Activated CD8-positive, alpha-beta memory T cell treated with anti-CD3 and anti-CD28 coated beads, Interleukin-2, amount 50 U/mL, for 48 hours (primary cell): ENCODE measurements around the gene WFDC5.
"Not testable (repeated sequence)": the region's sequence is repeated elsewhere in the genome, so short reads cannot be mapped to it uniquely, and the experiment has no call there.

Experiments
- DNase-seq: peaks from one replicate; pipeline ENCODE4 v3.0.0-alpha.2; 2020

Gene WFDC5, protein sequence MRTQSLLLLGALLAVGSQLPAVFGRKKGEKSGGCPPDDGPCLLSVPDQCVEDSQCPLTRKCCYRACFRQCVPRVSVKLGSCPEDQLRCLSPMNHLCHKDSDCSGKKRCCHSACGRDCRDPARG

DNA sequence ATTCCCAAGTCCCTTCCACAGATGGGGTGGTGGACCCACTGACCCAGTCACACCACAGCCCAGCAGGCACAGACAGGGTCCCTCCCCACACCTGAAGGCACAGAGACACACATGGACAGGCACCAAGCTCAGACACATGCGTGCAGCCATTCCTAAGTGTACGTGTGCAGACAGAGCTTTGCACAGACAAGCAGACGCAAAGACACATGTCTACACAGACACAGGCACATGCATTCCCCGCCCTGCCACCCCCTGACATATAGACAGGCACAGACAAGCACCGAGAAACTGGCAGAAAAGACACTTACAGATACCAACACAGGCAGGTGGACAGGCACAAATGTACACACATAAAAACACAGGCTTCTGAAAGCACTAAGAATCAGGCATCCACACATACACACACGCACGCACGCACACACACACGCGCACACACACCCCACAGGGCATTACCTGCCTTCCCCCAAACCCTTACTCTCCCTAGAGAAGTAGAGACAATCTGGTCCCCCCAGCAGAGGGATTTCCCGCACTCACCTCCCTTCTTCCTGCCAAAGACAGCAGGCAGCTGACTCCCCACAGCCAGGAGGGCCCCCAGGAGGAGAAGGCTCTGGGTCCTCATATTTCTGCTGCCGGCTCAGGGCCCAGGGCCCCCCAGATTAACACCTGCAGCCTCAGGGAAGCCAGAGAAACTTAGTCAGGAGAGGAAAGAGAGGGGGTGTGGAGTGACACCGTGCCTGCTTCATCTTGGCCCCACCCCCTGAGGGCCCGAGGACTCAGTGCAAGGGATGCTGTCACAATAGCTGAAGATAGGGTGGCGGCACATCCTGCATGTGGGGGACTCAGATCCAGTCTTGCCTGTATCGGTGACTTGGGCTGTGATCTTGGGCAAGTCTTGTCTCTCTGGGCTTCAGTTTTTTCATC is at the start of gene WFDC5:
Gene WFDC5 (minus strand): TSS at position 710 of the 921 bp plus-strand sequence. CDS start 91 bp downstream, at position 619.
- DNase-seq, result no peak

DNA sequence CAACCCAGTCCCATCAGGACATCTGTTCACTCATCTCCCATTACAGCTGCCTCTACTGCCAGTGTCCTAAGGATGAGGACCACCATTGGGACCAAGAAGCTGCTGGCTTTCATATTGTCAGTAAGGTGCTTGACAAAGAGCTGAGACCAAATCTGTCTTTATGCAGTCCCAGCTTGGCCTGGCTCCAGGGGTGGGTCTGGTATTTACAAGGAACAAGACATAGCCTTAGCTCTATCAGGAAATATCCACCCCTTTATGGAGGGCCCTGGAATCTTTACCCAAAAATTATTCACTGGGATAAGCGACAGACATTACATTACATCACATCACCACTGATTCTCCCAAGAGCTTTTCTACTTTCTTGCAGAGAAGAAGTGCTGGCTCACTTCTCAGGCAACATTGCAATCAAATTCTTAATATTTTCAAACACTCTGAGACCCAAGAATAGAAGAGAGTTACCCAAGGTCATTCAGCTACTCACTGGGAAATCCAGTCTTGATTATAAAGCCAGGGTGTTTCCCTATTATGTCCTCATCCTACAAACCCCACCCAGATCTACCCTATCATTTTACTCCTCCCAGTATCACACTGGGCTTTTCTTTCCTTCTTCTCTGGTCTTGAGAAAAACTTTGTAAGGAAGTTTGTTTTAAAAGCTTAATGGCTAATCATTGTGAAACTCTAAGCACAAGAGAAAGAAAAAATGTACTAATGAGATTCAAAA is 48.3 kb upstream of the WFDC5 start:
- DNase-seq, result no peak

DNA sequence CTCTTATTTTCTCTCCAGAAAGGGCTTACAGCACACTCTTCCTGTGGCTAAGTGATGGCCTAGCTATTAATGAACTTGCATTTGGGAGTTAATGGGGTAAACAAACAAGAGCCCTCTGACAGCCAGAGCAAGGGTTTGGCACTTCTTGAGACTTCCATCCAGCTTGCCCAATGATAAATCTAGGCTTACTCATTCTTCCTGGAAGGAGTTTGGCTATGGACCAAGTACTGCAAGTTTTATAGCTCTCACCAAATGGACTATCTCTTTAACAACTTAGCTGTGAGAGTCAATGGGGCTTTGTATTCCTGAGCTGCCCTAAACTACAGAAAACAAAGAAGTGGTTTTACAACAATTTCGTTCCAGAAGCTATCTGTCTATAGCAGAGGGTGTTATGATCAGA is 43.0 kb upstream of the WFDC5 start:
- no peak for DNase-seq

DNA sequence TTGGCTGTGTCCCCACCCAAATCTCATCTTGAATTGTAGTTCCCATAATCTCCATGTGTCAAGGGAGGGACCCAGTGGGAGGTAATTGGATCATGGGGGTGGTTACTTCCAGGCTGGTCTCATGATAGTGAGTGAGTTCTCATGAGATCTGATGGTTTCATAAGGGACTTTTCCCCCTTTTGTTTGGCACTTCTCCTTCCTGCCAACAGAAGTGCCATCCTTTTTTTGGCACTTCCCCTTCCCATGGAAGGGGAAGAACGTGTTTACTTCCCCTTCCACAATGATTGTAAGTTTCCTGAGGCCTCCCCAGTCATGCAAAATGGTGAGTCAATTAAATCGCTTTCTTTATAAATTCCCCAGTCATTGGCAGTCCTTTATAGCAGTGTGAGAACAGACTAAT is 41.7 kb upstream of the WFDC5 start:
- no peak for DNase-seq

DNA sequence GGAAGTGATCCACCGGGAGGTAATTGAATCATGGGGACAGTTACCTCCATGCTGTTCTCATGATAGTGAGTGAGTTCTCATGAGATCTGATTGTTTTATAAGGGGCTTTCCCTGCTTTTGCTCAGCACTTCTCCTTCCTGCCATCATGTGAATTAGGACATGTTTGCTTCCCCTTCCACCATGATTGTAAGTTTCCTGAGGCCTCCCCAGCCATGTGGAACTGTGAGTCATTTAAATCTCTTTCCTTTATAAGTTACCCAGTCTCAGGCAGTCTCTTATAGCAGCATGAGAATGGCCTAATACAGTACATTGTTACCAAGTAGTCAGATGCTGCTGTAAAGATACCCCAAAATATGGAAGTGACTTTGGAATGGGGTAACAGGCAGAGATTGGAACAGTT is 39.8 kb upstream of the WFDC5 start:
- DNase-seq, result not testable (repeated sequence)

DNA sequence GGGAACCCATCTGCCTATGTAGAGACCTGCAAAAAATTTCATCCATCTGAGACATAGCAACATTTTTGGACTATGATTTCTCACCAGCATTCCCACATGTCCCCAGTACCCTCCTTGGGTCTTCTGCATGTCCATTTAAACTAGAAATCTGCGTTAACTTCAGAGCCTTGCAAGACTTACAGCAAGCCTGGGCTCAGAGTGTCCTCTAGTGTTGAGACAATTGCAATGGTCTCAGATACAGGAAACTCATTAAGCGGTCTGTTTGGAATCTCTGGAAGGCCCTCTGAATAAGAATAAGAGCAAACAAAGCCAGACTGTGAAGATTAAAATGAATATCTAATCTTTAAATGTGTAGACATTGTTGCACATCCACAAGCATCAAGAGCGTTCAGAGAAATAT is 39.2 kb upstream of the WFDC5 start:
- no peak for DNase-seq

DNA sequence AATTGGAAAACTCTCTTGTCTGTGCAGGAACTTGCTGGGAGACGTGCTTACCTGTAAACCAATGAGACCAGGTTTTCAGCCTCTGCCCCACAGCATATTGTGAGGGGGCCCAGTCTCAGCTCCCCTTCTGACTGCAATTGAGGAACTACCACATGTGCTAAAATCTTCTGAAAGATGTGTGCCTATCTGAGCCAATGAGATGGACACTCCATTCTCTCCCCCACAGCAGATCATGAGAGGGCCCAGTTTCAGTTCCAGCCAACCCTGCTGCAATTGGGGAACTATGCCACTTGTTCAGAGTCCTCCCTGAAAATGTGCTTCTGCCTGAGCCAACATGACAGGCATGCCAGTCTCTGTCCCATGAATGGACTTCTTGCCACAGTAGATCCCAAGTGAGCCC is 38.8 kb upstream of the WFDC5 start:
- DNase-seq, result no peak

DNA sequence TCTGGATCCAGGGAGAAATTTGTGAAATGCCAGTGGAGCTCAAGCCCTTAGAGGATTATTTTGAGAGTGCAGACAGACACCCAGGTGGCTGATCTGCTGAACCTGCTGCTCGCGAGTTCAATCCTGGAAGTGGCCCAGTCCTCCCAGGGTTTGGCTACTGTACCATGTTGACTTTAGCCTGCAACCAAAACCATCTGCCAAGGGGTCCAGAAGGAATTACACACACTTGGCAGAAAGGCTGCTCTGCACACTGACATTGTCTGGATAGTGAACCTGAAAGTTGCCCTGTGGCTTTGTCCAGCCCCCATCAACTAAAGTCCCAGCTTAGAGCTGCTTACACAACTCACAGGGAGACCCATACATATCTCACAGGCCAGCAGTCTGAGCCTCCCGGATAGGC is 38.2 kb upstream of the WFDC5 start:
- DNase-seq, result no peak

DNA sequence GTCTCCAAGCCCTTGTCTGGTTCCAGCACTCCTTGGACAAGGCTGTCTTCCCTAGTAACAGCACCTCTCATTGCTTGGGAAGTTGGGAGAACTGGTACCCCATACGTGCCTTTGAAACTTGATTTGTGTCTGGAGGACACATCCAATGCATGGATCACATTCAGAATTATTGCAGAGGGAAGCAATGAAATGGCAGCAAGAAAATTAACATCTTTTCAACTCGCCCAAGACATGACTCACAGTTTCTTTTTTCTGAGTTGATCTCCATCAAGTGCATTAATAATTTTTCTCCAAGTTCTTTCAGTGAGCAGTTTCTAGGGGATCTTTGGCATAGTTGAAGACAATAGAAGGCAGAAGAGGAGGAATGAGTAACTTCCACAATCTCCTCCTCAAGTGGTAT is 37.4 kb upstream of the WFDC5 start:
- no peak for DNase-seq

DNA sequence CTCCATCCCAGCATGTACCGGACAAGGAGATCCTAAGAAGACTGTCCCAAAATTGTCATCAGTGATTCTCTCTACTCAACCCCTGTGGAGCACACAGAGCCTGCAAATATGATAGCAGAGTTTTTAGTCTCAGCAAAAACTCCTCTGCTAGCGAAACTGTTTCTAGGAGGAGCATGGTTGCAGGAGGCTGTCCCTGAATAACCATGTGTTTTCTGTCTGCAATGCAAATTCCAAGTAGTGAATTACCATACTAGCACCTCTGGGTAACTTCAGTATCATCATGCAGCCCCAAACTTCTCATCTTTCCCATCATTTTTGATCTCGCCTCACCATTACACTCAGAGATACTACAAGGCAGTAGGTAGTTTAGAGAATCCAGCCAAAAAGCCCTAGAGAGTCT is 34.1 kb upstream of the WFDC5 start:
- no peak for DNase-seq

DNA sequence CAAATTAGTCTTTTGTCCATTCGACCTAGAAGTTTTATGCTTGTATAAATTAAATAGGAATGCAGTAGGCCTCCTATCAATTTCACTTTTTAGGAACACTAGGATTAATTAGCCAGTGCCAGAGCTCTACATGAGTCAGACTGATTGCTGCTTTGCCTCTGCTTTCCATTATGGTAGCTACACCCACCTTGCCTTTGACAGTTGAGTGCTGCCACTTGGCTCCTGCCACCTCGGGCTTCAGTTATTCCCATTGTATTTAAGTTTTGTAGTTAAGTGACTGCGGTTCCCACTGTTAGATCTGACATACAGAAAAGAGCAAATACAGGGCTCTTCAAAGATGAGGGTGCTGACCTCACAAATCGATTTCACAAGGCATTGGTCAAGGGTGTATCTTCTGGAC is 25.9 kb upstream of the WFDC5 start:
- no peak for DNase-seq

DNA sequence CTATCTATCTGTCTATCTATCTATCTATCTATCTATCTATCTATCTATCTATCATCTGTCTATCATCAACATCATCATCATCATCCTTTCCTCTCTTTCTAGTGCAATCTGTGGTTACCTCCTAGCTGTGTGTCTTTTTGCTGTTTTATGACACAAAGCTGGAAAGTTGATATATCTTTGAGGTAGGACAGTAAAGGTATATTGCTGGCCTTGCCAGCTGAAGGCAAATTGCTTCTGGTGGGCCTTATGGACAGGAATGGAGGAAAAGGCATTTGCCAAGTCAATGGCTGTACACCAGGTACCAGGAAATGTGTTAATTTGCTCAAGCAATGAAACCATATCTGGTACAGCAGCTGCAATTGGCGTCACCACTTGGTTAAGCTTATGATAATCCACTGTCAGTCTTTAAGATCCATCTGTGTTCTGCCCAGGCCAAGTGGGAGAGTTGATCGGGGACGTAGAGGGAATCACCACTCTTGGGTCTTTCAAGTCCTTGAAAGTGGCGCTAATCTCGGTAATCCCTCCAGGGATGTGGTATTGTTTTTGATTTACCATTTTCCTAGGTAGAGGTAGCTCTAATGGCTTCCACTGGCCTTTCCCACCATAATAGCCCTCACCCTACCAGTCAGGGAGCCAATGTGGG is 24.9 kb upstream of the WFDC5 start:
- not testable (repeated sequence) for DNase-seq

DNA sequence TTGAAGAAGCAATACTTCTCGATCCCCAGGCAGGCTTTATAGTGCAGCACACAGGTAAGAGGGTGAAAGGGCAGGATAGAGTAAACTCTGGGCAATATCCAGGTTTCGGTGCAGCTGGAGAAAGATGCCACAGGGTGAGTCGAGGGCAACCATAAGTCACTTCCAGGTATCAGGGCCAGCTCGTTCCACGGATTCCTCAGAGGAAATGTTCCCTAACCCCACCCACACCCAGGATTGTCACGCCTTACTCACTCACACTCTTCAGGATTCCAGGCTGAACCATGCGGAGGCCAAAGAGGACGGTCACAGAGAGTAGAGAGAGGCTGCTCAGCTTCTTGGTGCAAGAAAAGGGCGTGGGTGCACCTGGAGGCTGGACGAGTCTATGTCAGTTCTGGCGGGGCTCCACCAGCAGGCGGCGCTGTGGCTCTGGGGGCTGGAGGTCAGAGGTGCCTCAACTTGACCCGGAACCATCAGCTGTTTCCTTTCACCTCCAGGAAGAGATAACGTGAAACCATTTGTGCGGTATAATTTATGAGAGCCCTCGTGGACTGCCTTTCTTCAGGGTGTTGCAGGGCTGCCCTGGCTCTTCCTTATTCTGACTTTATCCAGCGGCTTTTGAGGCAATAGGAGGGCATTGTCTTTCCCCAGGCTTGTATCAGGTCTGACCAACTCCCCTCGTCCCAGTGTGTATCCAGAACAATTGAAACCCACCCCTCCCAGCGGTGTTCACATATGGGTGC is 23.8 kb upstream of the WFDC5 start:
- peak; percentile 98 for DNase-seq

DNA sequence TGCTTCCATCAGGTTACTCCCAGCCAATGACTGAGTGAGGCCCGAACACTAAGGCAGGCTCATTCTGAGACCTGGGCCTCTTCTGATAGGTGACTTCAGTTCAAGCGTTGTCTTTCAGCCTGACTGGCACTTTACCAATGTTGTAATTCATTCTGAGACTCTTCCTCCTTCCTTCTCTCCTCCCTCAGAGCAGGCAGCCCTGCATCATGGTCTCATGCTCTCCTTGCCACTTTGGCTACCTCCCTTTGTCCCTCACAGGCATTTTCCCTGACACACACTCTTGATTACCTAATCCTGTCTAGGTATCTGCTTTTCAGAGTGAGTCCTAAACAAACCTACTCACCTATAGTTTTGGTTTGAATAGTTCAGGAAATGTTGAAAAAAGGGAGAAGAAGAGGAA is 21.9 kb upstream of the WFDC5 start:
- no peak for DNase-seq

DNA sequence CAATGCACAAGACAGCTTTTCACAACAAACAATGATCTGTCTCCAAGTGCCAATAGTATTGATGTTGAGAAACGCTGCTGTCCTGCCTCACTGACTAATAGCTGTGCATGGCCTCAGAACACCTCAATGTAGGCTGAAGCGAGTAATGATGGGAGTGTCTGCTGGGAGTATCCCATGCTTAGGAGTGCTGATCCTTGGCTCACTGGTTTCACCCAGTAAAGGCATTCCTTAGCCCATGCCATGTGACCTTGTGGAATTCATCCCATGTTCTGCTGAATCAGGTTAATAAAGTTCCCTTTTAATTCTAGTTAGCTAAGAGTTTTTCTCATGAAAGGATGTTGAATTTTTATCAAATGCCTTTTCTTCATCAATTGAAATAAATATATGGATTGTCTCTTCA is 13.1 kb upstream of the WFDC5 start:
- DNase-seq, result no peak

DNA sequence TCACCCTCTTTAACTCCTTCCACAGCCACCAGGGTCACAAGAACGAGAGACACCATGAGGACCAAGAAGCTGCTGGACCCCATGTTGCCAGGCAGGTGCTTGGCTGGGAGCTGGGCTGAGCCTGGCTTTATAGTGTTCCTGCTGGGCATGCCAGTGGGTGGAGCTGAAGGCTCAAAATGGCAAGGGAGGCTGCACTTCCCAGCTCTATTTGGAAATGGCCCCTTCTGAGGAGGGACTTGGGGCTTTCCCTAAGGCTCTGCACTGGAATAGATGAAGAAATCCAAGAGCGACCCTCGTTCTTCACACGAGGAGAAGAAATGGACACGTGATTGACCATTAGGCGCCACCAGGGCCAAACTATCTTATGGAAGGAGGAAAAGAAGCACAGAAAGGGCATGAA is 9.4 kb upstream of the WFDC5 start, which contains the start of gene WFDC12:
Gene WFDC12 (minus strand): TSS at position 101 of the 400 bp plus-strand sequence. CDS start 18 bp downstream, at position 83.
- DNase-seq, result no peak

DNA sequence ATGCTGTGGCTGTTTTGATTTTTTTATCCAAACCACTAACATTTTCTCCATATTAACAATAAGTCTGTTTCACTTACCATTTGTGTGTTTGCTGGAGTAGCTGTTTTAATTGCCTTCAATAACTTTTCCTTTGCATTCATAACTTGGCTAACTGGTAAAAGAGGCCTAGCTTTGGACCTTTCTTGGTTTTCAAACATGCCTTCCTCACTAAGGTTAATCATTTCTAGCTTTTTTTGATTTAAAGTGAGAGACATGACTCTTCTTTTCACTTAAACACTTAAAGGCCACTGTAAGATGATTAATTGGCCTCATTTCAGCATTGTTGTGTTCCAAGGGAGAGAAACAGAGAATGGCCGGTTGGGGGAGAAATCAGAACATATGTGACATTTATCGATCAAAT is 6.4 kb upstream of the WFDC5 start:
- DNase-seq, result no peak

DNA sequence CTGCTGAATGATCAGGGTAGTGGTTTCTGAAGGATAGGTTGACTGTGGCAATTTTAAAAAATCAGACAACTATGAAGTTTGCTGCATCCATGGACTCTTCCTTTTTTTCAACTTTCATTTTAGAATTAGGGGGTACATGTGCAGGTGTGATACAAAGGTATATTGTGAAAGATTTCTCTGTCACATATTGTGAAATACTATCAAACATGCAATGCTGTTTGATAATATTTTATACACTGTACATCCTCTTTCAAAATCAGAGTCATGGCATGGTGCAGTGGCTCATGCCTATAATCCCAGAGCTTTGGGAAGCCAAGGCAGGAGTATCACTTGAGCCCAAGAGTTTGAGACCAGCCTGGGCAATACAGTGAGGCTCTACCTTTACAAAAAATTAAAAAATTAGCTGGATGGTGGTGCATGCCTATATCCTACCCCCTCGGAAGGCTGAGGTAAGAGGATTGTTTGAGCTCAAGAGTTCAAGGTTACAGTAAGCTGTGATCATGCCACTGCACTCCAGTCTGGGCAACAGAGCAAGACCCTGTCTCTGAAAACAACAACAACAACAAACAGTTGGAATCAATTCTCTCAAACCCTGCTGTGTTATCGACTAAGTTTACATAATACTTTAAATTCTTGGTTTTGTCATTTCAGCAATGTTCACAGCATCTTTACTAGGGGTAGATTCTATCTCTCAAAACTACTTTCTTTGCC is 4.7 kb upstream of the WFDC5 start:
- no peak for DNase-seq

DNA sequence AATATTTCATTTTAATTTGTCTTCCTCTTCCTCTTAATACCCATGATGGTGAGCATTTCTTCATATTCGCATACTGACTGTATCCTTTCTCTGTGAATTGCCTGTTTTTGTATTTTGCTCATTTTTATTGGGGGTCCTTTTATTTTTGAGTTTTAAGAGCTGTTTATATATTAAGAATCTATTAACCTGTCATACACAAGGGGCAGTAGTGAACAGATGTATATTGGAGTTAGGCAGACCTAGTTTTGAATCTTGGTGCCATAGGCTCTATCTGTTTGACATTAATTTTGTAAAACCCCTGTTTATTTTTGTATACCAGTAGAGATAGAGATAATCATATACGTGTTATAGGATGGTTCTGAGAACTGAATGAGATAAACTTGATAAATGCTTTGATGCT is 3.1 kb upstream of the WFDC5 start:
- DNase-seq, result no peak

DNA sequence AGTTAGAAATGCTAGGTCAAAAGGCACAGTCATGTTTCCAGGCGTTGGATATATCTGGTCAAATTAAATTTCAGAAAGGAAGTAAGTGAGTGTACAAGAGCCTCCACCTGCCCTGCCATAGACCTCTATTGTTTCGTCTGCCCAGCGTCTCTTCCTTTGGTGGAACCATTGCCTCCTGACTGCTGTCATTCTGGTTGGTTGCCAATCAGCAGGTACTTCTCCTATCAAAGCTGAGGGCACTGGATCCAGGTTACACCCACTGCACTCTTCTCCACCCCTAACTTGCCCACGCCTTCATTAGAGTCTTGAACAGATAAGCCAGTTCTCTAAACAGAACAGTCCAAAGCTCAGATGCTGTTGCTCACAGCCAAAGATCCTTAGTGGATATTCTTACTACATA is 2.6 kb upstream of the WFDC5 start:
- DNase-seq, result no peak

DNA sequence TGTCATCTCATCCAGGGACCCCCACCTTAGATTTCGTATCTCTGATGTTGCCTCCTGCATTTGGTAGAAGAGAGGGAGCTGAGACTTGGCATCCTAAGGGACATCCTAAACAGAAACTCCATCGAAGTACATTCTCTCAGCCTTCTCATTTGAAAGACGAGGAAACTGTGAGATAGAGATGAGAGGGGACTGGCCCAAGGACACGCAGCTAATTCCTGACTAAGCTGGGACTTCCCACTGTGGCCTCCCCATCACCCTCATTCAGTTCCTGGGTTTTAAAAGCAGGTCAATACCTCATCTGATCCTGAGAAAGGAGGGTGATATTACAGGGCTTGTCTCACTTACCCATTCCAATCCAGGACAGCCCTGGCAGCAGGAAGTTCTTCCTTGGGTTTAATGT is 855 bp upstream of the WFDC5 start:
- DNase-seq, result no peak

DNA sequence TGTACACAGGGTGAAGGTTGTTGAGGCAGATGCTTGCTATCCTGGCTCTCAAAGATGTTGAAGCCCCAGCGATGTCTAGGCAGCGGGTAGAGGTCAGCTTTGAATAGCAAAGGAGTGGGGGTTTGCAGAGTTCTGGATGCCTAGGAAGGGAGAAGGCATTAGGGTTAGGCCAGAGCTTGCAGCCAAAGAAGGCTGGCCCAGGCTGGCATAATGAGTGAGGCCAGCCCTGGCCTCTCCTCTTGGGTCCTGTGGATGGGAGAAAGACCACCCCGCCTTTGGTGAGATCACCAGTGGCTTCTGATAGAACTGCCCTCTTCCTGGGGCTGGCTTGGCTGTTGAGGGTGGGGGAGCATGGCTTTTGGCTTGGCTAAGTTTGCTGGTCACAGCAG is 406 bp upstream of the WFDC5 start:
- peak; percentile 36 for DNase-seq
